GM19043 (cell line): Measurements from ENCODE around the gene APOD.
"Not testable (repeated sequence)": the region's sequence is repeated elsewhere in the genome, so short reads cannot be mapped to it uniquely, and the experiment has no call there.

Experiments used
- ATAC-seq: cut with Tn5 transposase; IDR thresholded peaks from one replicate; pipeline ENCODE4 v1.9.1; 2021; ENCODE audit warnings: low read depth; ENCODE audit not compliant: unreplicated experiment

Gene APOD

GRCh38 chr3:195583831-195584542 is at the start of gene APOD:
TSS of gene APOD (minus strand) at chr3:195583940. CDS start at chr3:195579461, 4,479 bp downstream.
- no peak for ATAC-seq

- ATAC-seq = not testable (repeated sequence)
Observed at GRCh38 chr3:195633351-195633750, 49.6 kb upstream of the APOD start.

GRCh38 chr3:195632501-195633185 is 48.9 kb upstream of the APOD start:
- ATAC-seq = not testable (repeated sequence)

- ATAC-seq = not testable (repeated sequence)
Observed at GRCh38 chr3:195632046-195632445, 48.3 kb upstream of the APOD start.

GRCh38 chr3:195630938-195631495 is 47.3 kb upstream of the APOD start:
- ATAC-seq = not testable (repeated sequence)

- ATAC-seq = peak; percentile 40
Observed at GRCh38 chr3:195630086-195630917, 46.6 kb upstream of the APOD start.

- ATAC-seq = not testable (repeated sequence)
Observed at GRCh38 chr3:195629682-195630081, 45.9 kb upstream of the APOD start.

- not testable (repeated sequence) for ATAC-seq
Observed at GRCh38 chr3:195628386-195628920, 44.7 kb upstream of the APOD start.

GRCh38 chr3:195627515-195628385 is 44.0 kb upstream of the APOD start:
- ATAC-seq = not testable (repeated sequence)

- ATAC-seq = peak; percentile 89
Observed at GRCh38 chr3:195624603-195625560, 41.1 kb upstream of the APOD start.

GRCh38 chr3:195624171-195624570 is 40.4 kb upstream of the APOD start:
- ATAC-seq = not testable (repeated sequence)

- ATAC-seq = not testable (repeated sequence)
Observed at GRCh38 chr3:195623217-195623965, 39.7 kb upstream of the APOD start.

GRCh38 chr3:195622523-195623170 is 38.9 kb upstream of the APOD start:
- not testable (repeated sequence) for ATAC-seq

- ATAC-seq = not testable (repeated sequence)
Observed at GRCh38 chr3:195622012-195622411, 38.3 kb upstream of the APOD start.

GRCh38 chr3:195621095-195621494 is 37.4 kb upstream of the APOD start:
- not testable (repeated sequence) for ATAC-seq

- not testable (repeated sequence) for ATAC-seq
Observed at GRCh38 chr3:195620476-195620875, 36.7 kb upstream of the APOD start.
